Trophoblast cell (in vitro differentiated cells and primary cell): ENCODE data around the gene CLBA1.

Source experiments
- DNase-seq, 2 donors: peaks; one replicate each; pipeline ENCODE4 v3.0.0-alpha.2; 2016
- H2AFZ ChIP-seq: 2 replicates; pipeline ENCODE4 v1.6.1; 2013; ENCODE audit warnings: low read length, moderate library complexity, mild to moderate bottlenecking; ENCODE audit not compliant: insufficient read depth, poor library complexity
- H2AK5ac ChIP-seq: 2 replicates; pipeline ENCODE4 v1.6.1; 2013; ENCODE audit warnings: mild to moderate bottlenecking, low read length
- H2BK120ac ChIP-seq: 2 replicates; pipeline ENCODE4 v1.6.1; 2013; ENCODE audit warnings: low read length, mild to moderate bottlenecking, moderate library complexity; ENCODE audit not compliant: insufficient read depth, poor library complexity
- H2BK12ac ChIP-seq: 2 replicates; pipeline ENCODE4 v1.6.1; 2013; ENCODE audit warnings: mild to moderate bottlenecking, low read length, moderate library complexity
- H2BK5ac ChIP-seq: 2 replicates; pipeline ENCODE4 v1.6.1; 2013; ENCODE audit warnings: low read length, low read depth, moderate library complexity, mild to moderate bottlenecking; ENCODE audit not compliant: poor library complexity
- H3K14ac ChIP-seq: 2 replicates; pipeline ENCODE4 v1.6.1; 2013; ENCODE audit warnings: mild to moderate bottlenecking, low read length
- H3K18ac ChIP-seq: 2 replicates; pipeline ENCODE4 v1.6.1; 2013; ENCODE audit warnings: mild to moderate bottlenecking, low read length
- H3K23ac ChIP-seq: 2 replicates; pipeline ENCODE4 v1.6.1; 2013; ENCODE audit warnings: low read length
- H3K27ac ChIP-seq: 2 replicates; pipeline ENCODE4 v1.5.1; 2013; ENCODE audit warnings: low read depth, mild to moderate bottlenecking, inconsistent platforms, low read length, moderate library complexity
- H3K27me3 ChIP-seq: 2 replicates; pipeline ENCODE4 v1.6.1; 2013; ENCODE audit warnings: inconsistent platforms, mild to moderate bottlenecking, low read length, moderate library complexity; ENCODE audit not compliant: insufficient read depth
- H3K36me3 ChIP-seq, 2 experiments: 1 replicate in 1 of 2; 2 replicates in 1 of 2; pipeline ENCODE4 v1.6.1; 2013; ENCODE audit warnings: low read length in 2 of 2, mild to moderate bottlenecking in 2 of 2, moderate library complexity in 1 of 2; ENCODE audit not compliant: insufficient read depth in 2 of 2, control insufficient read depth in 1 of 2
- H3K4ac ChIP-seq: 2 replicates; pipeline ENCODE4 v1.6.1; 2013; ENCODE audit warnings: low read depth, mild to moderate bottlenecking, low read length, moderate library complexity
- H3K4me1 ChIP-seq, 2 experiments: 1 replicate in 1 of 2; 2 replicates in 1 of 2; pipeline ENCODE4 v1.6.1; 2013; ENCODE audit warnings: low read length in 2 of 2, mild to moderate bottlenecking in 2 of 2, moderate library complexity in 1 of 2; ENCODE audit not compliant: insufficient read depth in 2 of 2, control insufficient read depth in 1 of 2
- H3K4me2 ChIP-seq: 2 replicates; pipeline ENCODE4 v1.6.1; 2013; ENCODE audit warnings: inconsistent platforms, mild to moderate bottlenecking, low read length, moderate library complexity
- H3K4me3 ChIP-seq: 2 replicates; pipeline ENCODE4 v1.5.1; 2013; ENCODE audit warnings: mild to moderate bottlenecking, low read depth, low read length, inconsistent platforms
- H3K79me1 ChIP-seq: one replicate; pipeline ENCODE4 v1.6.1; 2013; ENCODE audit warnings: low read length
- H3K79me2 ChIP-seq: 2 replicates; pipeline ENCODE4 v1.6.1; 2013; ENCODE audit warnings: low read length, mild to moderate bottlenecking; ENCODE audit not compliant: control insufficient read depth, insufficient read depth, poor library complexity
- H3K9ac ChIP-seq: 2 replicates; pipeline ENCODE4 v1.6.1; 2013; ENCODE audit warnings: mild to moderate bottlenecking, low read length
- H3K9me3 ChIP-seq: 2 replicates; pipeline ENCODE4 v1.6.1; 2013; ENCODE audit warnings: low read depth, mild to moderate bottlenecking, control low read depth, inconsistent platforms, low read length; ENCODE audit not compliant: insufficient read depth
- H4K12ac ChIP-seq: 2 replicates; pipeline ENCODE4 v1.6.1; 2013; ENCODE audit warnings: low read depth, mild to moderate bottlenecking, low read length, moderate library complexity
- H4K8ac ChIP-seq: 2 replicates; pipeline ENCODE4 v1.6.1; 2013; ENCODE audit warnings: low read depth, mild to moderate bottlenecking, low read length, moderate library complexity
- H4K91ac ChIP-seq: one replicate; pipeline ENCODE4 v1.6.1; 2013; ENCODE audit warnings: low read depth, mild to moderate bottlenecking, low read length, moderate library complexity
- WGBS: extraction: QIAGEN DNeasy Blood & Tissue Kit; methylation state at CpG from one replicate; pipeline ENCODE4 v1.1.7; 2013; ENCODE audit warnings: missing lambda C conversion rate; ENCODE audit not compliant: insufficient read length, insufficient coverage; ENCODE audit errors: extremely low coverage; 5-methylcytosine and 5-hydroxymethylcytosine counted together

The CLBA1 gene

DNA sequence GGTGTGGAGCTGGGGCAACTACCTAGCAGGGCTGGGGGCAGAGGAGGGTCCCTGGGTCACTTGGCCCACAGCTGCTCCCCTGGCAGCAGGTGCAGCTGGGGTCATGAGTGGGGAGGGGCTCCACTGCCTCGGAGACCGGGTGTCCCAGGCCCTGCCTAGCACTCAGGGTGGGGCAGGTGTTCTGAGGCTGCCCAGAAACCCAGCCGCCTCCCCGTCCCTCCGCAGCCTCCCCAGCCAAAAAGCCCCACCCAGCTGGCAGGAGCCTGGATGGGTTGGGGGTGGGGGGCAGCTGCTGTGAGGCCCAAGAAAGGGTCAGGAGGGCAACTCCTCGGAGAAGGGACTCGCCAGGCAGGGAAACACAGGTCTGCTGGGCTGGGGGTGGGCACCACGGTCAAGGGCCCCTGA lies 18.6 kb upstream of the CLBA1 start:
- no peak overlapping the region for H4K8ac ChIP-seq
- peaks cover 2% of the 10 kb centered on the region for H3K9me3 ChIP-seq
- H3K4me3 ChIP-seq, result no peak overlapping the region
- H3K4me1 ChIP-seq, result peaks cover 19 to 32% of the 10 kb centered on the region in 2 experiments
- H3K23ac ChIP-seq, result no peak overlapping the region
- no peak overlapping the region for H3K14ac ChIP-seq
- no peak overlapping the region for H2AK5ac ChIP-seq
- H2BK12ac ChIP-seq, result no peak overlapping the region
- H2AFZ ChIP-seq, result no peak overlapping the region
- no peaks in the 10 kb centered on the region for H3K79me1 ChIP-seq
- H3K36me3 ChIP-seq, result no peaks in the 10 kb centered on the region
- H3K4ac ChIP-seq, result no peak overlapping the region
- no peak overlapping the region for H3K9ac ChIP-seq
- no peak overlapping the region for H3K18ac ChIP-seq
- no peaks in the 10 kb centered on the region for H3K27me3 ChIP-seq
- WGBS, result no CpG with 5 or more reads among the region's 8 CpGs
- H3K27ac ChIP-seq, result no peak overlapping the region
- no peak overlapping the region for H4K12ac ChIP-seq
- H3K4me2 ChIP-seq, result no peak overlapping the region
- DNase-seq, result no peak
- H3K79me2 ChIP-seq, result no peaks in the 10 kb centered on the region
- H2BK5ac ChIP-seq, result no peak overlapping the region
- no peak overlapping the region for H4K91ac ChIP-seq
- no peak overlapping the region for H2BK120ac ChIP-seq

DNA sequence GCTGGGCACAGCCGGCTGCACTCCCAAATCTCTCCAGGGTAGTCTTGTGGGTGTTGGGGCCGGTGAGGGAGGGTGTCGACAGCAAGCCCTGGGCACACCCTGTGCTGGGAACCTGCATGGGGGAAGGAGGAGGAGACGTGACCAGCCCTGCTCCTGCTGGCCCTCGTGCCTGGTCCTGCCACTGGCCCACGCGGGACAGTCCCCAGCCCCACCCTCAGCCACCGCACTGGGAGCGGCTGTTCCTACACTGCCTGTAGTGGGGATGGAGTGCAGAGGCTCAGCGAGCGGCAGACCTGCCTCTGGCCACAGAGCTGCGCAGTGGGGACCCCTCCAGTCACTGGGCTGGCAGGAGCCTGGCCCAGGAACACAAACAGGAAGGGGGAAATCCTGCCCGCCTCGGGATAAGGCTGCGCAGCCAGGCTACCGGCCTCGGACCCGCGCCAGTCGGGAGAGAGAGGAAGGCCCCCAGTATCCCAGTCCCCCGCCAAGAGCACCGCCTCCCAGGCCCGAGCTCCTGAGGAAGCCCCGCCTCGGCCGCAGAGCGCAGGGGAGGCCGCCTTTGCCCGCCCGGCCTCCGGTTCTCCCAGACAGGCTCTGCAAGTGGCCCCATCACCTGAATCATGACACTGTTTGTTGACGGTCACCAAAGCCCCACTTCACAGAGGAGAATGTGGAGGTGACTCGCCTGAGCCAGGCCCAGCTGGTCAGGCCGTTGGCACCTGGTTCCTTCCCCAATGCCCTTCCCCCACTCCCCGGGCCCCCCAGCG lies 18.0 kb upstream of the CLBA1 start:
- Histone ChIP-seq H4K12ac (no peak overlapping the region), H2AFZ (no peak overlapping the region), H3K27ac (no peak overlapping the region), H3K18ac (no peak overlapping the region), H3K4me1 (peaks cover 19 to 37% of the 10 kb centered on the region in 2 experiments), H4K91ac (no peak overlapping the region), H3K23ac (no peak overlapping the region), H3K36me3 (no peaks in the 10 kb centered on the region), H2BK5ac (no peak overlapping the region), H3K9ac (no peak overlapping the region), H3K4ac (no peak overlapping the region), H3K4me2 (peak overlapping the region; percentile 59), H3K9me3 (peaks cover 2% of the 10 kb centered on the region), H2BK12ac (no peak overlapping the region), H3K27me3 (no peaks in the 10 kb centered on the region), H3K79me1 (no peaks in the 10 kb centered on the region), H2BK120ac (no peak overlapping the region), H3K4me3 (no peak overlapping the region), H3K79me2 (no peaks in the 10 kb centered on the region), H4K8ac (peak overlapping the region; percentile 5), H3K14ac (no peak overlapping the region), H2AK5ac (no peak overlapping the region)
- DNase-seq, result peak in 1 of 2 donors; percentile 27
- WGBS, result no CpG with 5 or more reads among the region's 36 CpGs

DNA sequence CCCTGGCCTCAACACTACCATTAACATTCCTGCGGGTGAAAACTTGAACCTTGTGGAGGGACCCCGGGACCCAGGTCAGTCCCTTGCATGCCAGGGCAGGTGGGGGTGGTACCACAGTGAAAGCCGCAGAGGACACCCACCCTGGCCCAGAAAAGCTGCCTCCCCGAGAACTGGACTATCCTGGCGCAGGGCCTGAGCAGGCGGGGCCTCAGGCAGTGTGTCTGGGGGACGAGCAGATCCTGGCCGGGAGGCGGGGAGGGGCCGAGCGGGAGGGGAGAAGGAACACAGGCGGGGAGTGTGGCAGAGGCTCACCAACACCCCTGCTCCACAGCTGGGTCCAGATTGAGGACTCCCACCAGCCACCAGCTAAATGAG lies 17.4 kb upstream of the CLBA1 start:
- Histone ChIP-seq H2BK120ac (no peak overlapping the region), H4K12ac (no peak overlapping the region), H3K4me3 (no peak overlapping the region), H3K14ac (no peak overlapping the region), H3K4me1 (peaks cover 23 to 42% of the 10 kb centered on the region in 2 experiments), H2AFZ (no peak overlapping the region), H3K4me2 (peak overlapping the region; percentile 59), H3K9ac (no peak overlapping the region), H3K9me3 (peaks cover 2% of the 10 kb centered on the region), H4K8ac (no peak overlapping the region), H3K18ac (no peak overlapping the region), H3K27me3 (no peaks in the 10 kb centered on the region), H3K79me2 (no peaks in the 10 kb centered on the region), H3K36me3 (no peaks in the 10 kb centered on the region), H3K79me1 (no peaks in the 10 kb centered on the region), H3K4ac (no peak overlapping the region), H3K27ac (no peak overlapping the region), H2BK5ac (no peak overlapping the region), H3K23ac (no peak overlapping the region), H2AK5ac (no peak overlapping the region), H4K91ac (no peak overlapping the region), H2BK12ac (no peak overlapping the region)
- WGBS, result no CpG with 5 or more reads among the region's 12 CpGs
- DNase-seq, result peak in 1 of 2 donors; percentile 24

DNA sequence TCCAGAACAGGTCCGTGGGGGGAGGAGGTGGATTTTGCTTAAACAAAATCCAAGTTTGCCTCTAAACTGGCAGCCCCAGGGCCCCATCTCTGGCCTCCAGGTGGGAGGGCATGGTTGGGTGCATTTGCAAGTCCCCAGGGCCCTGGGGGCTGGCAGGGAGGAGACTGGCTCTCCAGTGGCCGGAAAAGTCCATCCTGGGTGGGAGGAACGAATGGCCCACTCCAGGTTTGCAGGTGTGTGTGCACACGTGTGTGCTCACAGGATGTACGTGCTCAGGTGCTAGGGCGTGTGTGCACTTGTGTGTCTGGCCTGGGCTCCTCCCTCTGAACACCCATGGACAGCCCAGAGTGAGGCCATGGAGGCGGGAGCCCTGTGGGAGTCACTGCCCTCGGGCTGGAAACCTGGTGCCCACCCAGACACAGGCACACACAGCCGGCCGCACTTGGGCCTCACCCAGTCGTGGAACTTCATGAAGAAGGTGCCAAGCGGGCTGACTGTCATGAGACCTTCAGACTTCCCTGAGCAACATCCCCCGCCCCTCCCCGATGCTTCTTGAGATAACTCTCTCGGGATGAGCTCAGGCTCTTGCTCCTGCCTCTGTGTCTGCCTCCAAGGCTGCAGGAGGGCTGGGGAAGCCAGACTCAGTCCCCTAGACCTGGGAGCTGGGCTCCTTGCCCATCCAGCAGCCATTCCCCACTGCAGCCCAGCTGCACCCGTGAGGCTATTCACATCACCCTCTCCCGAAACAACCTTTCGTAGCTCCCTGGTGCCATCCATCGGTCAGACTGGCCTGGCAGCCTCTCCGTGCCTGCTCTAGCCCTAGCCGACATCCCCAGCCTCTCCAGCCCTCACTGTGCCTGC lies 16.8 kb upstream of the CLBA1 start:
- no peak overlapping the region for H3K14ac ChIP-seq
- peak overlapping the region; percentile 4 for H4K91ac ChIP-seq
- H2BK120ac ChIP-seq, result no peak overlapping the region
- H3K4me3 ChIP-seq, result no peak overlapping the region
- H3K23ac ChIP-seq, result no peak overlapping the region
- H3K18ac ChIP-seq, result no peak overlapping the region
- H4K12ac ChIP-seq, result no peak overlapping the region
- H3K9me3 ChIP-seq, result peaks cover 2% of the 10 kb centered on the region
- H3K27ac ChIP-seq, result no peak overlapping the region
- H2AFZ ChIP-seq, result no peak overlapping the region
- H3K4me2 ChIP-seq, result peak overlapping the region; percentile 59
- no peak overlapping the region for H3K9ac ChIP-seq
- no peak overlapping the region for H2BK5ac ChIP-seq
- H3K4ac ChIP-seq, result no peak overlapping the region
- no peak overlapping the region for H2AK5ac ChIP-seq
- peaks cover 23 to 45% of the 10 kb centered on the region in 2 experiments for H3K4me1 ChIP-seq
- no peak overlapping the region for H2BK12ac ChIP-seq
- H3K36me3 ChIP-seq, result no peaks in the 10 kb centered on the region
- no peaks in the 10 kb centered on the region for H3K27me3 ChIP-seq
- H3K79me1 ChIP-seq, result no peaks in the 10 kb centered on the region
- H3K79me2 ChIP-seq, result no peaks in the 10 kb centered on the region
- WGBS, result no CpG with 5 or more reads among the region's 21 CpGs
- DNase-seq, result peak; percentile 75
- no peak overlapping the region for H4K8ac ChIP-seq
